AG04449 (cell line): Measurements from ENCODE around the gene PHF12.

Experiments used
- CTCF ChIA-PET: fragments of 350-600 bp; formaldehyde crosslinking; extraction: SDS; loops from one replicate; lab custom pipeline; 2021; ENCODE audit warnings: antibody characterized with exemption; lab: Yijun Ruan, JAX
- POLR2A ChIA-PET: fragments of 400-600, 350-600 bp; formaldehyde crosslinking; extraction: SDS; loops from one replicate; lab custom pipeline; 2020; ENCODE audit warnings: antibody characterized with exemption, inconsistent platforms; lab: Yijun Ruan, JAX
- DNase-seq: peaks from one replicate; pipeline ENCODE4 v3.0.0-alpha.2; 2010; ENCODE audit warnings: low read depth, low spot score
- H3K4me3 ChIP-seq: 2 replicates; pipeline ENCODE4 v1.5.1; 2011; ENCODE audit warnings: low read depth, mild to moderate bottlenecking, control low read depth, low read length
- TF ChIP-seq, protein P1 (sequence below): IDR thresholded peaks from one replicate; pipeline ENCODE4 v1.5.1; 2011; ENCODE audit warnings: mild to moderate bottlenecking, moderate library complexity, low read length, control low read depth, inconsistent platforms; ENCODE audit not compliant: insufficient read depth; ENCODE audit errors: missing control alignments

The PHF12 gene

DNA sequence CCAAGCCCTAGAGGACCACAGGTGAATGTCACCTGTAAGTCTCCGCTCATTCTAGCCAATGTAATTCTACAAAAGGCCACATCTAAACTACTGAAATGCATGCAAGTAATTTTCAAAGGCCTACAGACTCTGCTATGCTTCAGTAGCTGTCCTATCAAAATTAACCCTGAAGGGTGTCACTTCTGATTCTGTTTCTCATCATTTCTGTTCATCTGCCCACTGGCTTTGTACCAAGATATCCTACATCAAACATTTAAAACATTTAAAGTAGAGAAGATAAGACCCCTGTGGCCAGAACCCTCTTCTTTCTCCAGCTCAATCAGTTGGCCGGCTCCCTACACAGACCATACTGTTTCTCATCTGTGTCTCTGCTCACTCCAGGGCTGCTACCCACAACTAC is 21.5 kb downstream of the PHF12 start:
- no peak overlapping the region for H3K4me3 ChIP-seq
- POLR2A ChIA-PET, result interaction anchor here (1.1 kb wide), 1 partner anchor 12 kb away, joined by 3 read pairs; no protein-coding TSS in a partner anchor
- TF ChIP-seq, protein P1, sequence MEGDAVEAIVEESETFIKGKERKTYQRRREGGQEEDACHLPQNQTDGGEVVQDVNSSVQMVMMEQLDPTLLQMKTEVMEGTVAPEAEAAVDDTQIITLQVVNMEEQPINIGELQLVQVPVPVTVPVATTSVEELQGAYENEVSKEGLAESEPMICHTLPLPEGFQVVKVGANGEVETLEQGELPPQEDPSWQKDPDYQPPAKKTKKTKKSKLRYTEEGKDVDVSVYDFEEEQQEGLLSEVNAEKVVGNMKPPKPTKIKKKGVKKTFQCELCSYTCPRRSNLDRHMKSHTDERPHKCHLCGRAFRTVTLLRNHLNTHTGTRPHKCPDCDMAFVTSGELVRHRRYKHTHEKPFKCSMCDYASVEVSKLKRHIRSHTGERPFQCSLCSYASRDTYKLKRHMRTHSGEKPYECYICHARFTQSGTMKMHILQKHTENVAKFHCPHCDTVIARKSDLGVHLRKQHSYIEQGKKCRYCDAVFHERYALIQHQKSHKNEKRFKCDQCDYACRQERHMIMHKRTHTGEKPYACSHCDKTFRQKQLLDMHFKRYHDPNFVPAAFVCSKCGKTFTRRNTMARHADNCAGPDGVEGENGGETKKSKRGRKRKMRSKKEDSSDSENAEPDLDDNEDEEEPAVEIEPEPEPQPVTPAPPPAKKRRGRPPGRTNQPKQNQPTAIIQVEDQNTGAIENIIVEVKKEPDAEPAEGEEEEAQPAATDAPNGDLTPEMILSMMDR, result no peak
- DNase-seq, result no peak
- CTCF ChIA-PET, result interaction anchor here (1.0 to 1.7 kb wide), 9 partner anchors 10 to 203 kb away, joined by 3 to 11 read pairs (median 4); no protein-coding TSS in a partner anchor

GRCh38 chr17:28928061-28928460 is 23.3 kb downstream of the PHF12 start:
- TF ChIP-seq, protein P1, result no peak
- no peak overlapping the region for H3K4me3 ChIP-seq
- CTCF ChIA-PET, result interaction anchor here (1.4 to 5.9 kb wide), 7 partner anchors 9 to 201 kb away, joined by 3 to 31 read pairs (median 7); partner anchors contain the start of genes DHRS13 and TLCD1
- no peak for DNase-seq
- POLR2A ChIA-PET, result no interaction called here

- ChIA-PET CTCF (interaction anchor here (0.7 to 5.9 kb wide), 11 partner anchors 9 to 200 kb away, joined by 3 to 31 read pairs (median 6); partner anchors contain the start of genes DHRS13 and TLCD1), POLR2A (no interaction called here)
- DNase-seq, result no peak
- TF ChIP-seq, protein P1, result no peak
- H3K4me3 ChIP-seq, result no peak overlapping the region
These were observed 24.5 kb downstream of the PHF12 start for GRCh38 chr17:28926786-28927185.

- POLR2A ChIA-PET, result no interaction called here
- no peak for DNase-seq
- TF ChIP-seq, protein P1, result no peak
- CTCF ChIA-PET, result interaction anchor here (1.1 to 5.9 kb wide), 11 partner anchors 9 to 199 kb away, joined by 3 to 31 read pairs (median 6); partner anchors contain the start of genes DHRS13 and TLCD1
- no peak overlapping the region for H3K4me3 ChIP-seq
These were observed 25.0 kb downstream of the PHF12 start for GRCh38 chr17:28926366-28926765.

DNA sequence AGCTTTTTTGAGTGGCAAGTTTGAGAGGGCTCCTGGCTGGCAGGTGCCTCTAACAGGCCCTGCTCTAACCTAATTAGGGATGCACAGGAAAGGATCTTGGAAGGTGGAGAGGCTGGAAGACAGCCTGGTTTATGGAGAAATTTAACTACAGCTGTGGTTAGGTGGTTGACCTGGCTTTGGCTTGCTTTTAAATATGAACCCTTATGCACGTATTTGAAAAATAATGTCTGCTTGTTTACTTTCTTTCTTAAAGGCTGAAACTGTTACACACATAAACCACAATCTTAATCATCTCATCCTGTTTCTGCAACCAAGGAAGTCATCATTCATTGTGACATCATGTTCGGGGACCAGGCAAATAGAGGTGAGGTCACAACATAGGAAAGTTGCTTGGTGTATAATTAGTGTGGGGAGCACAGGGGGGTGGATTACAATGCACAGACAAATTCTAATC is 25.4 kb downstream of the PHF12 start:
- TF ChIP-seq, protein P1, result no peak
- DNase-seq, result peak; percentile 49
- CTCF ChIA-PET, result interaction anchor here (0.8 to 5.9 kb wide), 13 partner anchors 8 to 199 kb away, joined by 3 to 31 read pairs (median 6); partner anchors contain the start of genes DHRS13 and TLCD1
- H3K4me3 ChIP-seq, result no peak overlapping the region
- POLR2A ChIA-PET, result no interaction called here

- ChIA-PET CTCF (interaction anchor here (1.0 to 5.9 kb wide), 5 partner anchors 11 to 193 kb away, joined by 4 to 81 read pairs (median 6); partner anchors contain the start of genes DHRS13 and TLCD1), POLR2A (no interaction called here)
- no peak for DNase-seq
- no peak overlapping the region for H3K4me3 ChIP-seq
- TF ChIP-seq, protein P1, result no peak
These were observed 31.1 kb downstream of the PHF12 start for GRCh38 chr17:28920201-28920600.
